Urinary bladder (tissue), 4 donors: ENCODE results near the gene MPPED1. TPM values are rescaled to one million over a fixed set of nuclear protein-coding genes. Genes with fewer than 3 reads are reported as not detected.

ENCODE experiments used
- DNase-seq: peaks from one replicate; pipeline ENCODE4 v3.0.0-alpha.2; 2015; ENCODE audit errors: extremely low spot score
- H3K27ac ChIP-seq: one replicate; pipeline ENCODE4 v1.5.1; 2013; ENCODE audit warnings: low read depth, mild to moderate bottlenecking, moderate library complexity
- H3K36me3 ChIP-seq: one replicate; pipeline ENCODE4 v1.6.1; 2013; ENCODE audit warnings: mild to moderate bottlenecking, moderate library complexity; ENCODE audit not compliant: insufficient read depth
- H3K4me1 ChIP-seq: one replicate; pipeline ENCODE4 v1.6.1; 2013; ENCODE audit warnings: mild to moderate bottlenecking, moderate library complexity; ENCODE audit not compliant: insufficient read depth
- H3K4me3 ChIP-seq: one replicate; pipeline ENCODE4 v1.5.1; 2013; ENCODE audit warnings: low read depth, low read length
- WGBS: extraction: QIAGEN DNeasy Blood & Tissue Kit; methylation state at CpG from one replicate; pipeline ENCODE4 v1.1.7; 2013; 5-methylcytosine and 5-hydroxymethylcytosine counted together
- polyA plus RNA-seq: library from polyadenylated mRNA; stranded (reverse); fragments of 200-250 nt; gene quantifications from one replicate; pipeline ENCODE4 v1.2.3, GENCODE V29; 2013
- total RNA-seq: library from RNA; depleted of rRNA; stranded (reverse); fragments of >200 nt; gene quantifications from one replicate; pipeline ENCODE4 v1.2.3, GENCODE V29; 2014
- donor health status: healthy with polysubstance abuse.
- donor health status: healthy.

The MPPED1 gene
- total and polyA plus RNA-seq, 2 donors = 0.23 to 1.7 TPM

DNA sequence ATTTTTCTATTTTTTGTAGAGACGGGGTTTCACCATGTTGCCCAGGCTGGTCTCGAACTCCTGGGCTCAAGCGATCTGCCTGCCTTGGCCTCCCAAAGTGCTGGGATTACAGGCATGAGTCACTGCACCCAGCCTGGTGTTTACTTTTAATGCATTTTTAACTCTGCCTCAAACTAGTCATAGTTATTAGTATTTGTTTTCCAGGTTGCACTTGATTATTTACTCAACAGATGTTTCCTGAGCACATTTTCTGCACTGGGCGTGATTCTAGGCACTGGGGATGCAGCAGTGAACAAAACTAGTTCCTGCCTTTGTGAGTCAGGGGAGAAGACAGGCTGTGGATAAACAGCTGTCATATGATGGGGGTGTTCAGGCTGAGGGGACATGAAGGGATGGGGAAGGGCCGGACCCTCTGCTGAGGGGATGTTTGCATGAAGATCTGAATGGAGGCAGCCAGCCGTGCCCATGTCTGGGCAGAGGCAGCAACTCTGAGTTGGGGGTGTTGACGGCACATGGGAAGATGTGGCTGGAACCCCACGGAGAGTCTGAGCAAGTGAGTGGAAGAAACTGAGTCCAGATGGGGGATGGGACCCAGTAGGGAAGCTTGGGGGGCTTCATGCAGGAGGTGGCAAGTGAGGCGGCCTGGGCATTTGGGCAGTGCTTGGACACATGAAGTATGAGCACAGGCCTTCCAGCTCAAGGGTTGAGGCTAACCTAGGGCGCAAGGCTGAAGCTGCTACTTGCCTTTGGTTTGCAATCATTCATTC is 34.4 kb downstream of the MPPED1 start:
- no peak for DNase-seq
- WGBS = 73% methylated on average over 10 of the region's 10 CpGs
- no peak overlapping the region for H3K4me3 ChIP-seq
- no peak overlapping the region for H3K27ac ChIP-seq
- H3K4me1 ChIP-seq = no peaks in the 10 kb centered on the region
- H3K36me3 ChIP-seq = no peaks in the 10 kb centered on the region

DNA sequence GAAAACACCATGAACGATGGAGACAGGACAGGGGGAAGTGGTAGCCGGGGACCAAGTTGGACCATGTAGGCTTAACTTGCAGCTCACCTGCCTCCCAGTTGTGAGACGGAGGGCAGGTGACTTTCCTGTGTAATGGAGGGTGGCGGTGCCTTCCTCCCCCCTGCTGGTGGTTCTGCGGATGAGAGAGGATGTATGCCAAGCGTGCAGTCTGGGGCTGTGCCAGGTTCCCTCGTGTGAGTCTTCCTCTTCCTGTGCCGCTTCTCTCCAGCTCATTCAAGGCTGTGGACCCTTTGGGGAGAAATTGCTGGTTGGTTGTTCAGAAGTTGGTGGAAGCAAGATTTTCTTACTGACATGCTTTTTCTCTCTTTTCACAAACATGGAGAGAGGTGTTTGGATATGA is 35.1 kb downstream of the MPPED1 start:
- no peak overlapping the region for H3K27ac ChIP-seq
- no peaks in the 10 kb centered on the region for H3K4me1 ChIP-seq
- no peak for DNase-seq
- H3K4me3 ChIP-seq = no peak overlapping the region
- H3K36me3 ChIP-seq = no peaks in the 10 kb centered on the region
- WGBS = 45% methylated on average over 8 of the region's 8 CpGs

DNA sequence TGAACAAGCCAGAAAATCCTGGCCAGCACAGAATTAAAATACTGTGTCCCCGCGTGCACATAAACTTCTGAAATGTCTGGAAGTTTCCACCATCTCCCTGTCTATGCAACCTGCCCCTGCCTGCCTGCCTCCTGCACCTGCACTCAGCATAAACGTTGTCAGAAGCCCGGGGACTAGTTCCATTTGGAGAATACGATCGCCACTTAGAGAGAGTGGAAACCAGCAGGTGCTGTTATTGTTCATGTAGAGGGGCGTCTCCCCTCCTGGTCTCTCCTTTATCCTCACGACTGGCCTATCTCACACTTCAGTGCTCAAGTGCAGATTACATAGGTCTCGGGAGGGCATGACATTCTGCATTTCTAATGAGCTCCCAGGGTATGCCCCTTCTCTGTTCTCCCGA is 35.6 kb downstream of the MPPED1 start:
- H3K27ac ChIP-seq = no peak overlapping the region
- no peaks in the 10 kb centered on the region for H3K36me3 ChIP-seq
- DNase-seq = no peak
- H3K4me1 ChIP-seq = no peaks in the 10 kb centered on the region
- no peak overlapping the region for H3K4me3 ChIP-seq
- 56% methylated on average over 10 of the region's 10 CpGs for WGBS

DNA sequence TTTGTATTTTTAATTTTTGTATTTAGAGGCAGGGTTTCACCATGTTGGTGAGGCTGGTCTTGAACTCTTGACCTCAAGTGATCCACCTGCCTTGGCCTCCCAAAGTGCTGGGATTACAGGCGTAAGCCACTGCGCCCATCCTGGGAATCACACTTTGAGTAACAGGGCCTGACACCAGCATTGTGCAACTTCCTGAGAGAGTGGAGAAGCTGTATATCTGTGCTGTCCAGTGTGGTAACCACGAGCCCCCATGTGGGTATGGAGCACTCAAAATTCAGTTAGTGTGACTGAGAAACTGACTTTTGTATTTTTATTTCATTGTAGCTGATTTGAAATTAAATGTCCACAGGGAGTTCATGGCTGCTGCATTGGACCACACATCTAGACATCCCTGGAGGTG is 36.2 kb downstream of the MPPED1 start:
- H3K4me1 ChIP-seq = no peaks in the 10 kb centered on the region
- WGBS = 71% methylated on average over 3 of the region's 3 CpGs
- H3K36me3 ChIP-seq = no peaks in the 10 kb centered on the region
- H3K4me3 ChIP-seq = no peak overlapping the region
- H3K27ac ChIP-seq = no peak overlapping the region
- no peak for DNase-seq

DNA sequence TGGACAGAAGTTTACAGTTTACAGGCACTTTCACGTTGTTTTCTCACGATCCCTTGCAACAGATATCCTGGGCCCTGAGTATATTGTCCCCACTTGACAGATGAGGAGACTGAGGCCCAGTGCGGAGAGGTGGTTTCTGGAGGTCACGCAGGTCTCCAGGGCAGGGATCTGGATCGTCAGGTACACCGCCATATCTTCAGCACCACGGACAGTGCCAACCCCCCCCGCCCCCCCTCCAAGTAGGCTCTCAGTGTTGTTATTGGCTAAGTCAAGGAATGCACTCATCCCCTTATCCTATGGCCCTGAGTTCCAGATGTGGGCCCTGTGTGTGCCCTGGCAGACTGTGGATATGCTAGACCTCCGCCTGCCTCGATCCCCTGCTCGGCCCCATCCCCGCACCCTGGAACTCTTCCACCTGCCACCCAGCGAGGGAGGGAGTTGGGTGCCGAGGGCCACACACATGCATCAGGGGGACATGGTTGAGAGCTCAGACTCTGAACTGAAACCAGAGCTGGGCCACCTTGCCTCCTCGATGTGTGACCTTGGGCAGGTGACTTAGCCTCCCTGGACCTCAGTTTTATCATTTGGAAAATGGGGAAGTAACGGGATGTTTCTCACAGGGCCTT is 37.5 kb downstream of the MPPED1 start:
- Histone ChIP-seq H3K4me3 (no peak overlapping the region), H3K27ac (no peak overlapping the region), H3K4me1 (no peaks in the 10 kb centered on the region), H3K36me3 (no peaks in the 10 kb centered on the region)
- no peak for DNase-seq
- 64% methylated on average over 16 of the region's 16 CpGs for WGBS

DNA sequence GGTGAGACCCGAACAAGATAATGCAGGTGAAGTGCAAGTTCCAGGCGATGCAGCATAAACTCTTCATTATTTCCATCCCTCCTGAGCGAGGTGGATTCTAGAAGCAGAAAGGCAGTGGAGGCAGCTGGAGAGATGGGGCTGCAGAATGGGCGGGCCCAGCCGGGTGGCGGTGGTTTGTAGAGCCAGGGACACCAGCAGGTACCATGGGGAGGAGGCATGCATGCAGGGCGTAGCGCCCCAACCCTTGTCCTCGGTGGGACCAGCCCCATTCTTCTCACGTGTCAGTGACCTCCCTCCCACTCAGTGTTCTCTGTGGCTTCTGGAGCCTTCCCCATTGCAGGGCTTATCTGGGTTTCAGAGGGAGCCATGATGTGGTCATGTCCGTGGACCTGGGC is 38.0 kb downstream of the MPPED1 start:
- Histone ChIP-seq H3K4me3 (no peak overlapping the region), H3K36me3 (no peaks in the 10 kb centered on the region), H3K4me1 (no peaks in the 10 kb centered on the region), H3K27ac (no peak overlapping the region)
- no peak for DNase-seq
- 82% methylated on average over 11 of the region's 11 CpGs for WGBS

DNA sequence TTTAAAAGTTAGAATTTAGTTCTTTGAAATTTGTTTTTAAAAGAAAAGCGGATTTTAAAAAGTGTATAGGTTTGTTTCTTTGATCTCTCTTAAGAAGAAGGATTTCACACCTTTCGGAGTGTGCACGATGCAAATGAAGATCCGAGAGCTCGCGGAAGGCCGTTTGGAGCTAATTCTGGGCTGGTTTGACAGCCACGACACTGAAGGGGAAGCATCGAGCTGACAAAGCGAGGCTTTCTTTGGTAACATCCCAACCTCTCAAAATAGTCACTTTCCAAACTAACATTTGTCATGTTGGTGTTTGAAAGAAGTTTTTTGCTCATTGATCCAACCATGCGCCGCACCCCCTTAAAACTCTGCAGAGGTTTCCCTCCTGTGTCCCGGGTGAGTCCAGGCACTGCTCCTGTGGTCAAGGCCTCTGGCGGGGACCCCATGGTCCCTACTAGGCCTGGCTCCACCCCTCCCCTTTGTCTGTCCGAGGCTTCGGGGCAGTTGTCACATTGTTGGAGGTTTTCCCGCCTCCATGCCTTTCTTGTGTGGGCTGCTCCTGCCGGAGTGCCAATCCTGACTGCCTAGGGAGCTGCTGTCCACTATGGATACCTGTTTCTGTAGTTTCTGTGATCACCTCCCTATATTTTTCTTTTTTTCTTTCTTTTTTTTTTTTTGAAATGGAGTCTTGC is 39.7 kb downstream of the MPPED1 start:
- H3K4me3 ChIP-seq = no peak overlapping the region
- H3K36me3 ChIP-seq = no peaks in the 10 kb centered on the region
- H3K27ac ChIP-seq = no peak overlapping the region
- no peak for DNase-seq
- no peaks in the 10 kb centered on the region for H3K4me1 ChIP-seq
- WGBS = 61% methylated on average over 18 of the region's 18 CpGs

DNA sequence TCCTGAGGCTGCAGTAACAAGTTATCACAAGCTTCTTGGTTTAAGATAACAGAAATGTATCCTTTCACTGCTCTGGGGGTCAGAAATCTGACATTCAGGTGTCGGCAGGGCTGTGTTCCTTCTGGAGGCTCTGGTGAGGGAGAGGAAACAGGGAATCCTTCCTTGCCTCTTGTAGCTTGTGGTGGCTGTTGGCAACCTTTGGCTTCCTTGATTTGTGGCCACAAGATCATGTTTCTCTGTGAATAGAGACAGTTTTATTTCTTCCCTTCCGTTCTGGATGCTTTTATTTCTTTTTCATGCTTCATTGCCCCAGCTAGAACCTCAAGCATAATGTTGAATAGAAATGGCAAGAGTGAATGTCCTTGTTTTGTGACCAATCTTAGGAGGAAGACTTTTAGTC is 44.0 kb downstream of the MPPED1 start:
- Histone ChIP-seq H3K27ac (no peak overlapping the region), H3K4me1 (no peaks in the 10 kb centered on the region), H3K36me3 (no peaks in the 10 kb centered on the region), H3K4me3 (no peak overlapping the region)
- 18% methylated on average over 2 of the region's 2 CpGs for WGBS
- DNase-seq = no peak

DNA sequence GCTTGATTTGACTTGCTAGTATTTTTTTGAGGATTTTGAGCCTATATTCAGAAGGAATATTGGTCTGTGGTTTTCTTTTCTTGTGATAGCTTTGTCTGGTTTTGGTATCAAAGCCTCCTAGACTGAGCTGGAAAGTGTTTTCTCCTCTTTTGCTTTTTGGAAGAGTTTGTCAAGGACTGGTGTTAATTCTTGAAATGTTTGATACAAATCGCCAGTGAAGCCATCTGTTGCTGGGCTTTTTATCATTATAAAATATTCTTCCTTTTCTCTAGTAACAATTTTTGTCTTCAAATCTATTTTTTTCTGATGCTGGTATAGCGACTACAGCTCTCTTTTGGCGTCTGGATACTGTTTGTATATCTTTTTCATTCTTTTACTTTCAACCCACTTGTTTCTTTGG is 45.2 kb downstream of the MPPED1 start:
- no peak overlapping the region for H3K4me3 ChIP-seq

DNA sequence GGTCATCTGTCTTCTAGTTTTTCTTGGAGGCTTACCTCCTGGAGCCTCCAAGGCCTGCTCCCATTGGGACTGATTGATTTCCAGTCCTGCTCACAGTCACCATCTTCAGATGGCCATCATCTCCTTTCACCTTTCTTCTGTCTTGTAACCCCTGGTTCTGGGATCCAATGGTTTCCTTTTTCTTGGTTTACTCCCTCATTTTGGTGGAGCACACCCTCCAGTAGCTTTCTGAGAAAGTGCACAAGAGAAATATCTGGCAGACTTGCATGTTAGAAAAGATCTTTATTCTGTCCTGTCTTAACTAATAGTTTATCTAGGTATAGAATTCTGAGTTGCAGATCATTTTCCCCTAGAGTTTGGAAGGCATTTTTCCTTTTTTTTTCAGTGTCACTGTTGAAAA is 50.9 kb downstream of the MPPED1 start:
- Histone ChIP-seq H3K4me1 (no peaks in the 10 kb centered on the region), H3K27ac (no peak overlapping the region), H3K4me3 (no peak overlapping the region), H3K36me3 (no peaks in the 10 kb centered on the region)
- no peak for DNase-seq

More for the DNA sequence above, 45.2 kb downstream of the MPPED1 start:
- 82% methylated on average over 3 of the region's 3 CpGs for WGBS
- DNase-seq = no peak
- Histone ChIP-seq H3K27ac (no peak overlapping the region), H3K4me1 (no peaks in the 10 kb centered on the region), H3K36me3 (no peaks in the 10 kb centered on the region)

DNA sequence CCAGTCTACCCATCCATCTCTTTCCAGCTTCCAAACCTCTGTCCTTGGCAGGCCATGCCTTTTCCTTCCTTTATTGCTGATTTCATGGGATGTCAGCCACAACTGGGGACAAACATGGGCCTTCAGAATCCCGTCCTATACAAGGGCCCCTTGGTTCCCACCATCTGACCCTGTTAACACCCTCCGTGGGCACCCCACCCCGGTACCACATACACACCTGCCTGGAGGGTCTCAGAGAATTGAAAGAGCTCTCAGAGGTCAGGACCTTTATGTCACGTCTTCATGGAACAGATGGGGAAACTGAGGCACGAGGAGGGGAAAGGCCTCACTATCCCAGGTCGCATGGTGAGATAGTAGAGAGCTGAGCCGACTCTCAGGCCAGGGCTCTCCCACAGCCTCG is 53.0 kb downstream of the MPPED1 start:
- no peak overlapping the region for H3K27ac ChIP-seq
- DNase-seq = no peak
- H3K4me1 ChIP-seq = no peaks in the 10 kb centered on the region
- 74% methylated on average over 8 of the region's 8 CpGs for WGBS
- no peak overlapping the region for H3K4me3 ChIP-seq
- H3K36me3 ChIP-seq = no peaks in the 10 kb centered on the region

DNA sequence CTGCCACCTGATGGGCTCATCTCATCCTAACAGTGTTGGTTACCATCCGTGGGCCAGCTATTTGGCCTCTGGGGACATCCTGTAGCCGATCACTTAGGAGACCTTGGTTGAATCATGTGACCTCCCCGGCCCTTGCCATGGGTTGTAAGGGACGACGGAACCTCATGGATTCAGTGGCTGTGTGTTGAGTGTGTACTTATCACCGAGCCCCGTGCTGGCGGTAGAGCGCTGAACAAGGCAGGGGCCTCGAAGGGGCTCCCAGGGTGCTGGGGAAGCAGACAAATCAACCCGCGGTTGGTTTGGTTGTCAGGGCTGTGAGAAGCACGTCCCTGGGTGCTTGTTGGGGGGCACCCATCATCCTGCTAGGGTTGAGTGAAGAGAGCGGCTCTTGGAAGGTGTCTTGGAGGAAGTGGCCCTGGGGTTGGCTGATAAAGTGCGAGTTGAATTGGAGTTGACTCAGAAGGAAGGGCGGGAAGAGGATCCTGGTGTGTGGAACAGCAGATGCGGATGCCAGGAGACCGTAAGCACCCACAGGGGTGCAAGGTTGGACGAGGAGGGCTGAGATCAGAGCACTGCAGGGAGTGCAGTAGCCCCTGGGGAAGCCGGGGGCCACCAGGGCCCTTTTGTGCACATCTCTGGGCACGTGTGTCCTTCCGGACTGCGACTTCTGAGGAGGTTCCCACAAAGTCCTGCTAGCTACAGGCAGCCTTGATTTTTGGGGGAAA is 53.6 kb downstream of the MPPED1 start:
- Histone ChIP-seq H3K4me1 (no peaks in the 10 kb centered on the region), H3K27ac (no peak overlapping the region), H3K36me3 (no peaks in the 10 kb centered on the region), H3K4me3 (no peak overlapping the region)
- DNase-seq = no peak
- 84% methylated on average over 23 of the region's 23 CpGs for WGBS

DNA sequence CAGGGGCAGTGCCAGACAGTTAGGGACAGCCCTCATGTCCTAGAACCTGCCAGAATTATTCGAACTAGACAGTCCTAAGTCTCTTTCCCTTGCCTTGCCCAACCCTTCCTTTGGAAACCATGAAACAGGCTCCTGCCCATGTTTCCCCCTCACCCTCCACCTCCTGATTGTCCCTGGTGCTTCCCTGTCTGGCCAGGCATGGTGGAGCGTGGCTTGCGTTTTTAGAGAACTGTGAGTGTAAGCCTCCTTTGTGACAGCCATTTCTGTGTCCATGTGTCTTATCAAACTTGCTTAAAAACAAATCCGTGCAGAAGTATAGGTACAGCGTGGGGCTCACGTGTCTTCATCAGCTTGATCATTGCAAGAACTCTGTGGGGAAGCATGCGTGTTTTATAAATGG is 54.9 kb downstream of the MPPED1 start:
- no peak for DNase-seq
- Histone ChIP-seq H3K4me1 (no peaks in the 10 kb centered on the region), H3K27ac (no peak overlapping the region), H3K4me3 (no peak overlapping the region), H3K36me3 (no peaks in the 10 kb centered on the region)
- WGBS = 72% methylated on average over 7 of the region's 7 CpGs
